T1000 (cell line): Measurements from ENCODE around the gene CDC45.

Experiments
- DNase-seq: peaks from one replicate; lab custom pipeline; 2025; ENCODE audit warnings: mixed read lengths; lab: John Stamatoyannopoulos, UW

The CDC45 gene

DNA sequence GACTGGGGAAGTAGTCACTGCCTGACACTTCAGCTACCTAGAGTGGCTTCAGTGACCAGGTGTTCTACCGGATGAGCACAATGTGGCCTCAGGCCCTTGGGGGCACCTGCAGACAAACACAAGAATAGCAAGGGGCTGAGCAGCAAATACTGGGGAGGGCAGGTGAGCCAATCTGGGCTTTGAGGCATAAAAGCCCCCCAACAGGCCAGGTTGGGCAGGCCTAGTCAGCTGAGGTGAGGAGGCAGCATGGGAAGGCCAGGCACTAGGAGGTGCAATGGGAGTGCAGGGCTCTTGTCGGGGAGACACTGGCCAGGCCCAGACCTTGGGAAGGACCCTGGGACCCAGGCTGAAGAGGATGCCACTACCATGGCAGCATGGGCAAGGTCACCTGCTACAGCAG, 9.7 kb upstream of the CDC45 start:
- no peak for DNase-seq

DNA sequence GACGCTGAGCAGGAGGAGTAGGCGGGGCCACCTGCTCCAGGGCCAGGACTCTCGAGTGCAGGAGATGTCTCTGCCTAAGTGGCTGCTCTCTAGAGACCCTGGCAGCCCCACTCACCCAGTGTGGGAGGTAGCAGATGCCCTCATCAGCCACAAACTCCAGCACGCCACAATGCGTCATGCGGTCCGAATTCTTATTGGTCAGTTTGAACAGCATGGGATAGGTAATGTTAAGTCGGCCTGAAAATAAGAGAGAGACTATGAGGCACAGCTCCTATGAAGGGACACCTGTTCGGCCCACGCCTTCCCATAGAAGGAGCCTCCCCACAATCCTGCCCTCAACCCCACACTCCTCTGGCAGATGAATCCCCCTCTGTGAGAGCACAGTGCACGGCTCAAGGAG, 8.1 kb upstream of the CDC45 start:
- no peak for DNase-seq

DNA sequence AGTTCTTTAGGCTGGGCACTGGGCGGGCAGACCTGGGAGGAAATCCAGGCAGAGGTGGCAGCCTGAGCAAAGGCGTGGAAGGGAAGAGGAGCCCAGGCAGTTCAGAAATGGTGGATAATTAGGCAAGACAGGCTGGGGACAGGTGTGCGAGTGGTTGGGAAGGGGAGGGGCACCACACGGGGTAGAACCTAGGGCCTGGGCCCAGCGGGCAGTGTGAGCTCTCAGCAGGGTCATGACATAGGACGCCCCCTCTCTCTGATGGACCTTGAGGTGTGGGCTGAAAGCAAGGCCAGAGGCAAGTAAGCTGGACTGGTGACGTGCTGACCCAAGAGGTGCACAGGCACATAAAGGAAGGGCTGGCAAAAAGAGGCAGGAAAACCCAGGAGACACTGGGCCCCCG, 7.5 kb upstream of the CDC45 start:
- DNase-seq = no peak

DNA sequence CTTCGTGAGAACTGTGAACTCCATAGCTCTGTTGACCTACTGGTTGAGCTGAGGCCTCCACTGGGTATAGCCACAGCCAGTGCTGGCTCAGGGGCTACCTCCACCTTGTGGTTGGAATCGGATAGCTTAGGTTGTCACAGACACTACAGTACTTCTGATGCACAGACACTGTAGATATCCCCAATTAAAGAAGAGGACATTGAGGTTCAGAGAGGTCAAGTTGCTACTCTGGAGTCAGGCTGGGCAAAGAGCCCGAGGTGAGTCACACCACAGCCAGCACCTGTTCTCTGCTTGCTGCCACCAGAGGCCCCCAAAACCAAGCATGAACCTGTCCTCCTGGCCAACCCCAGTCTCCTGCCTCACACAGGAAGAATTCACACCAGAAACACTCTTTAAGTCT, 6.1 kb upstream of the CDC45 start:
- DNase-seq = no peak

DNA sequence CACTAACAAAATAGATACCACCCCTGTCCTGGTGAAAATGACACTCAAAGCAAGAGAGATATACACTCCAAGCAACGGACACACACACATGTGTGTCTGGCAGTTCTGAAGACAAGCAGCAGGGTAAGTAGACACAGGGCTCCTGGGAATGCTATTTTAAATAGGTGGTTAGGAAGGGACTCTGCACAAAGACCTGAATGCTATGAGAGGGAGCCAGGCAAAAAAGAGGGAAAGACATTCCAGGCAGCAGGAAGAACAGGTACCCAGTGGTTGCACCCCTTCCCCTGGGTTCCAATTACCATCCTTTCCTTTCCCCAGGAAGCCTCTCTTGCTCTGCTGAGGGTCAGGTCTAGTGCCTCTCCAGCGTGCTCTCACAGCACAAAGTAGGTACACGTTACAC, 3.7 kb upstream of the CDC45 start:
- no peak for DNase-seq

GRCh38 chr22:19477321-19478044, 2.2 kb upstream of the CDC45 start:
- DNase-seq = no peak

GRCh38 chr22:19478045-19478900, 1.4 kb upstream of the CDC45 start:
- no peak for DNase-seq

GRCh38 chr22:19478901-19479354, 792 bp upstream of the CDC45 start, which contains the start of gene UFD1:
TSS of gene UFD1 (minus strand) at chr22:19479193. CDS start at chr22:19479085, 108 bp downstream.
- DNase-seq = peak; percentile 78

GRCh38 chr22:19480173-19480568, 451 bp downstream of the CDC45 start:
- no peak for DNase-seq

DNA sequence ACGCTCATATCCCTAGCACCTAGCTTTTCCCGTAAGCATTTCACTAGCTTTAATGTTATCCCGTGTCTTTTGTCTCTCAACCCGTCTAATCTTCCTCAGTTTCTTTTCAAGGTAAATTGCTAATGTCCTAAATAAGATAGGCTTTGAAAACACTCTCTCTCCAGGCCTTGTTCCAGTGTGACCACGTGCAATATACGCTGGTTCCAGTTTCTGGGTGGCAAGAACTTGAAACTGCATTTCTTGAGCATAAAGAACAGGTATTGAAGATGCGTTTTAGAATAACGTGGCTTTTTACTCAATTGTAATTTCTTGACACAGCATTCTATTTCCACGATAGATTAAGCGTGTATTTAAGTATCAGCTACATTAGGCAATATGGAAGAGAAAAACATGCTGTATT, 1.1 kb downstream of the CDC45 start:
- DNase-seq = no peak

GRCh38 chr22:19482297-19482696, 2.6 kb downstream of the CDC45 start:
- no peak for DNase-seq

DNA sequence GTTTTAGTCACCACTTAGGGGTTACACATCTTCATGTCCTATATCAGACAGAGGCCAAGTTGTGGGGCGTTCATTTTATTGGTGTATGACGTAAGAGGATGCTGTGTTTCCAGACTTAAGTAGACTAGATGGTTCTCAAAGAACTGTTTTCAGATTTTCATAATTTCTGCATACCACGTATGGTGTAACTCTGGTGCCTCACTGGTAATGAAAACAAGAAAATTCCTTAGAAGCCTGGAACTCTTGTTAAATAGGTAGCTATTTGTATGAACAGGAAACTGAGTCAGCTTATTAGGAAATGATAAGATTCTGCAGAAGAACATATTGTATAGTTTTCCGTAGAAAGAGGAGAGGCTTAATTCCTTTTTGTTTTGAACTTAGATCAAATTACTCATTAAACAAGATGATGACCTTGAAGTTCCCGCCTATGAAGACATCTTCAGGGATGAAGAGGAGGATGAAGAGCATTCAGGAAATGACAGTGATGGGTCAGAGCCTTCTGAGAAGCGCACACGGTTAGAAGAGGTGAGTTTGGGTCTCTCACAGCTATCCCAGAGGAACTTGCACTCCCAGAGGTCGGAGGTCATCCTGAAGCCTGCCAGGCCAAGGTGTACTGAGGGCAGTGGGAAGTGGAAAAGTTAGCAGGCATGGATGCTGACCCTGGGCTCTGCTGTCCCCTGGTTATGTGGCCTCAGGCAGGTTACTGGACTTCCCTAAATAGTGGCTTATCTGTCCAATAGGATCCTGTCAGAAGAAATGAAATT, 3.9 kb downstream of the CDC45 start:
- no peak for DNase-seq

DNA sequence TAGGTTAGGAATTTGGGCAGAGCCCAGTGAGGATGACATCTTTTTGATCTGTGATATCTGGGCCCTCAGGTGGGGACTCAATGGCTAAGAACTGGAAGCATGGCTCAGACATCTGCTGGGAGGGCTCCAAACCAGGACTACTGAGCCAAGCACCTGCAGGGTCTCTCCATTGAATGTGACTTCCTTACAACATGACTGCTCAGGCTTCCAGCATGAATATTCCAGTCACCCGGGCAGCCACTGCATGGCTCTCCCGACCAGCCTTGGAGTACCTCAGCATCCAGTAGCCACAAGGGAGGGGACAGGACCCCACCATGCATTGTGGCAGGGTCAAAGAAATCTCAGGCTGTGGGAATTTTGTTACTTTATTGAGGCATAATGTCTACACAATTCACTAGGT, 8.6 kb downstream of the CDC45 start:
- no peak for DNase-seq

GRCh38 chr22:19488884-19489843, 9.4 kb downstream of the CDC45 start:
- no peak for DNase-seq

GRCh38 chr22:19490628-19491230, 11.0 kb downstream of the CDC45 start:
- DNase-seq = no peak

GRCh38 chr22:19492504-19493174, 12.9 kb downstream of the CDC45 start:
- no peak for DNase-seq

DNA sequence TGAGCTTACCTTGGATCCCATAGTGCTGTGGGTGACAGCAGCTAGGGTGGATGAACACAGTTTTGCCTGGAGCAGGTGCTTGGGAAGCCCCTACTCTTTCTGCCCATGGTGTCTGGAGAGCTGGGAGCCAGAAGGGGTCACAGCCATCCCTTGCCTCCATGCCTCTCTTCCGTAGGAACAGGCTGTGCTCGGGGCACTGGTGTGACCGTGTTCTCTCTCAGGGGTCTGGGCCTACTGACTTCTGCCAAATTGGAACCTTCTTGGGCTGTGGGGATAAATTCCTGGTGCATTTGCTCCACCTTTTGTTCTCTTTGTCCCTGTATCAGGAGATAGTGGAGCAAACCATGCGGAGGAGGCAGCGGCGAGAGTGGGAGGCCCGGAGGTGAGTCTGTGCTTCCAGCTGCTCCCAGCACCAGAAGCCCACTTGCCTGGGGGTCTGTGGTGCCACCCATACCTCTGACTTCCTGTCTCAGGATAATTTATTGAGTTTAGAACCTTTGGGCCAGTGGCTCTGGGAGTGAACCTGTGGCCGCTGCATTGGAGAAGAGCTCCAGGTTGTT, 14.4 kb downstream of the CDC45 start:
- DNase-seq = no peak

- DNase-seq = no peak
Measured at GRCh38 chr22:19494676-19495173, 15.0 kb downstream of the CDC45 start.

- DNase-seq = no peak
Measured at GRCh38 chr22:19495562-19496323, 16.0 kb downstream of the CDC45 start.
